Kidney (tissue), 14 donors: ENCODE data around the gene ARNT2. TPM values are rescaled to one million over a fixed set of nuclear protein-coding genes. Genes with fewer than 3 reads are reported as not detected.

ENCODE experiments used
- DNase-seq, 5 donors: peaks; one replicate each; pipeline ENCODE4 v3.0.0-alpha.2; 2013 to 2020
- FAIRE-seq: peaks from 2 replicates; lab custom pipeline; 2012; peaks lifted over from hg19 to GRCh38; lab: Jason Lieb, UNC
- H3K27ac ChIP-seq, 2 donors: one replicate each; pipeline ENCODE4 v1.7.0; 2013; ENCODE audit warnings: low read depth in 2 of 2, low read length in 2 of 2, inconsistent platforms in 1 of 2
- H3K27me3 ChIP-seq: one replicate; pipeline ENCODE4 v1.7.1; 2013; ENCODE audit warnings: low read length, inconsistent platforms; ENCODE audit not compliant: control insufficient read depth, insufficient read depth
- H3K36me3 ChIP-seq, 3 donors: one replicate each; pipeline versions ENCODE4 v1.7.0 to v1.7.1; 2013; ENCODE audit warnings: low read length in 3 of 3, control low read depth in 1 of 3, inconsistent platforms in 1 of 3; ENCODE audit not compliant: insufficient read depth in 3 of 3, control insufficient read depth in 2 of 3
- H3K4me1 ChIP-seq, 3 donors: one replicate each; pipeline versions ENCODE4 v1.7.0 to v1.7.1; 2013; ENCODE audit warnings: low read length in 3 of 3, inconsistent platforms in 1 of 3, low read depth in 1 of 3; ENCODE audit not compliant: control insufficient read depth in 2 of 3, insufficient read depth in 2 of 3
- H3K4me3 ChIP-seq, 3 donors: one replicate each; pipeline versions ENCODE4 v1.7.0 to v1.8.1; 2013; ENCODE audit warnings: low read length in 3 of 3, control low read depth in 1 of 3, inconsistent platforms in 1 of 3
- H3K9ac ChIP-seq, 3 donors: one replicate each; pipeline versions ENCODE4 v1.7.0 to v1.7.1; 2013; ENCODE audit warnings: low read length in 3 of 3, control low read depth in 1 of 3, inconsistent platforms in 1 of 3
- H3K9me3 ChIP-seq, 3 donors: one replicate each; pipeline versions ENCODE4 v1.7.0 to v1.7.1; 2013; ENCODE audit warnings: low read length in 3 of 3, control low read depth in 1 of 3, inconsistent platforms in 1 of 3; ENCODE audit not compliant: control insufficient read depth in 2 of 3, insufficient read depth in 1 of 3
- intact Hi-C: fragments of 100-400 bp; cut with DNase I; formaldehyde crosslinking; loops from one replicate; pipeline ENCODE4 v1.11.1; 2022
- polyA plus RNA-seq: library from polyadenylated mRNA; stranded (reverse); fragments of 350-450 nt; fragmentation: Illumina TruSeq; extraction: RNeasy Lipid Tissue Mini Kit (QIAGEN cat#74804); gene quantifications from one replicate; pipeline ENCODE4 v1.2.3, GENCODE V29; 2014; ENCODE audit warnings: low read depth, low replicate concordance; ENCODE audit not compliant: insufficient read depth
- total RNA-seq: library from RNA; stranded (reverse); fragmentation: NEBNext Ultra II Directional; extraction: Animal tissue kit (Norgen Biotek cat#: 25700); gene quantifications from one replicate; pipeline ENCODE4 v1.2.1, GENCODE V29; 2021
- TF ChIP-seq, protein P1 (sequence below): IDR thresholded peaks from 3 replicates; pipeline ENCODE4 v1.5.1; 2012; ENCODE audit warnings: mild to moderate bottlenecking, moderate library complexity, borderline replicate concordance; ENCODE audit not compliant: insufficient read depth; ENCODE audit errors: extremely low read depth
- donor health status: control.
- donor health status: control.
- donor health status: control.
- donor health status: control.
- donor health status: control.
- donor health status: DM: yes; HTN: yes; CAD: no.
- donor health status: Normal renal cell carcinoma (clear cell type).

The ARNT2 gene
- total and polyA plus RNA-seq, 2 donors from 2014 or later: 12.2 to 38.2 TPM

DNA sequence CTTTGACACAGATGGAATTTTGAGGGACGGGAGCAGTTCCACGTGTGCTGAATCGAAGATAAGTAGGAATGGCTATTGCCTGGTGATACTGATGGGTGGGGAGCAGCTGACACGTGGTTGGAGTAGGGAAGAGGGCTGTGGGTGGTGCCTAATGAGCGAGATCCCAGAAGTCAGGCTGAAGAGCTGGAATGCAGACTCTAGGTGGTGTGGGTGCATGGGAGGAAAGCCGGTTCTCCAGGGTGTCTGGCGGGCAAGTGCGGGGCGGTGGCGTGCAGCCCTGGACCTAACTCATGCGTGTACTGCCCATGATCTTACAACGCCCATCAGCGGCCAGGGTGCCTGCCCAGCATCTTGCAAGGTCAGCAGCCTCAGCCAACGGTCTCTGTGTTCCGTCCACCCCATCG lies 63.1 kb downstream of the ARNT2 start:
- DNase-seq (no peak), FAIRE-seq (no peak)
- Histone ChIP-seq H3K9me3 (no peaks in the 10 kb centered on the region), H3K36me3 (peaks cover 0 to 6% (median 4%) of the 10 kb centered on the region in 3 donors), H3K9ac (no peak overlapping the region), H3K27ac (no peak overlapping the region), H3K4me1 (no peaks in the 10 kb centered on the region), H3K27me3 (no peaks in the 10 kb centered on the region), H3K4me3 (no peak overlapping the region)
- intact Hi-C loops: loop anchor here (10.0 kb wide), 1 partner anchor 97 kb away; no protein-coding TSS in a partner anchor
- TF ChIP-seq, protein P1, sequence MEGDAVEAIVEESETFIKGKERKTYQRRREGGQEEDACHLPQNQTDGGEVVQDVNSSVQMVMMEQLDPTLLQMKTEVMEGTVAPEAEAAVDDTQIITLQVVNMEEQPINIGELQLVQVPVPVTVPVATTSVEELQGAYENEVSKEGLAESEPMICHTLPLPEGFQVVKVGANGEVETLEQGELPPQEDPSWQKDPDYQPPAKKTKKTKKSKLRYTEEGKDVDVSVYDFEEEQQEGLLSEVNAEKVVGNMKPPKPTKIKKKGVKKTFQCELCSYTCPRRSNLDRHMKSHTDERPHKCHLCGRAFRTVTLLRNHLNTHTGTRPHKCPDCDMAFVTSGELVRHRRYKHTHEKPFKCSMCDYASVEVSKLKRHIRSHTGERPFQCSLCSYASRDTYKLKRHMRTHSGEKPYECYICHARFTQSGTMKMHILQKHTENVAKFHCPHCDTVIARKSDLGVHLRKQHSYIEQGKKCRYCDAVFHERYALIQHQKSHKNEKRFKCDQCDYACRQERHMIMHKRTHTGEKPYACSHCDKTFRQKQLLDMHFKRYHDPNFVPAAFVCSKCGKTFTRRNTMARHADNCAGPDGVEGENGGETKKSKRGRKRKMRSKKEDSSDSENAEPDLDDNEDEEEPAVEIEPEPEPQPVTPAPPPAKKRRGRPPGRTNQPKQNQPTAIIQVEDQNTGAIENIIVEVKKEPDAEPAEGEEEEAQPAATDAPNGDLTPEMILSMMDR: no peak

DNA sequence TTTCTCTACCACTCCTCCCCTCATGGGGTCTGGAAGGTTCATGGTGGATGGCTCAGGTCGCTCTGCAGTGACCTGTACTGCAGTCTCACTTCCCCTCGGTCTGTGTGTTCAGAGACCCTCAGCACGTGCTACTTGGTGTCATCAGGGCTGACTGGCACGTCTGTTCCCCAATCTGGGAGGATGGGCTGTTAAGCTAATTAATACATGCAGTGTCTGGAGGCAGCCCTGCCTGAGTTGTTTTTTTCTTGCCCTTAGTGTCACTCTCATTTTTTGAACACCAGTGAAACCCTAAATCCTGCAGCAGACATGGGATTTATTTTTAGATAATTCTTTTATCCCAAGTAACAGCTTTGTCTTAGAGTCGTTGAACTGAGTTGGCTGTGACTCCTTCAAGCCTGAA lies 64.6 kb downstream of the ARNT2 start:
- H3K9me3 ChIP-seq: no peaks in the 10 kb centered on the region
- intact Hi-C loops: loop anchor here (10.0 kb wide), 1 partner anchor 96 kb away; no protein-coding TSS in a partner anchor
- H3K27ac ChIP-seq: no peak overlapping the region
- H3K27me3 ChIP-seq: no peaks in the 10 kb centered on the region
- H3K4me3 ChIP-seq: no peak overlapping the region
- peaks cover 0 to 6% (median 4%) of the 10 kb centered on the region in 3 donors for H3K36me3 ChIP-seq
- FAIRE-seq: no peak
- H3K9ac ChIP-seq: no peak overlapping the region
- no peak for DNase-seq
- TF ChIP-seq, protein P1: no peak
- H3K4me1 ChIP-seq: no peaks in the 10 kb centered on the region

DNA sequence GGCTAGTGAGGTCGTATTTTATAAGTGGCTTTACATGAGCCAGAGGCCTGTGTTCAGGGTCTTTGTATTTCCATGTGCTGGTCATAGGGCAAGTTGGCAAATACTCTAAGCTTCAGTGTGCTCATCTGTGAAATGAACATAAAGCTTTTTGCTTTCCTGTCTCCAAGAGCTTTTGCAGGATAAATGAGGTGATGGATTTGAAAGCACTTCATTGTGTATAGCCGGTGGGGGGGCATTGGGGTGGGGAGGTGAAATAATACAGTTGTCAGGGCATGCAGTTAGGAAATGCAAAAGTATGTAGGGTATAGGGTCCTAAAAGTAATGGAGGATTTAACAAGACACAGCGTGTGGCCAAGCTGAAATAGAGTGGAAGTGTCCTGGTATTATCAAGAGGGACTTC lies 67.7 kb downstream of the ARNT2 start:
- DNase-seq (no peak), FAIRE-seq (no peak)
- Histone ChIP-seq H3K4me1 (no peaks in the 10 kb centered on the region), H3K4me3 (no peak overlapping the region), H3K9ac (no peak overlapping the region), H3K27ac (no peak overlapping the region), H3K9me3 (no peaks in the 10 kb centered on the region), H3K27me3 (no peaks in the 10 kb centered on the region), H3K36me3 (peaks cover 2 to 8% (median 6%) of the 10 kb centered on the region in 3 donors)
- TF ChIP-seq, protein P1: no peak
- intact Hi-C loops: no loop called here
